HG03045 (cell line): ENCODE data around the gene CCDC148.
"Not testable (repeated sequence)": the region's sequence is repeated elsewhere in the genome, so short reads cannot be mapped to it uniquely, and the experiment has no call there.

ENCODE experiments used
- ATAC-seq: cut with Tn5 transposase; IDR thresholded peaks from one replicate; pipeline ENCODE4 v1.9.1; 2021; ENCODE audit warnings: mild to moderate bottlenecking, moderate library complexity; ENCODE audit not compliant: unreplicated experiment

Gene CCDC148

GRCh38 chr2:158223066-158223465 lies 233.5 kb downstream of the CCDC148 start:
- ATAC-seq, result not testable (repeated sequence)

- no peak for ATAC-seq
Observed at GRCh38 chr2:158221063-158222020, 235.2 kb downstream of the CCDC148 start.

- ATAC-seq, result no peak
Observed at GRCh38 chr2:158217593-158217992, 239.0 kb downstream of the CCDC148 start.

- ATAC-seq, result no peak
Observed at GRCh38 chr2:158214431-158214830, 242.1 kb downstream of the CCDC148 start.

GRCh38 chr2:158213773-158214172 lies 242.8 kb downstream of the CCDC148 start:
- ATAC-seq, result no peak

GRCh38 chr2:158212301-158212700 lies 244.3 kb downstream of the CCDC148 start:
- no peak for ATAC-seq

GRCh38 chr2:158211502-158211901 lies 245.1 kb downstream of the CCDC148 start:
- no peak for ATAC-seq

- no peak for ATAC-seq
Observed at GRCh38 chr2:158207354-158207753, 249.2 kb downstream of the CCDC148 start.

- ATAC-seq, result no peak
Observed at GRCh38 chr2:158205215-158205614, 251.3 kb downstream of the CCDC148 start.

GRCh38 chr2:158204741-158205165 lies 251.8 kb downstream of the CCDC148 start:
- ATAC-seq, result no peak

GRCh38 chr2:158202161-158202815 lies 254.3 kb downstream of the CCDC148 start:
- ATAC-seq, result no peak

GRCh38 chr2:158199928-158200650 lies 256.5 kb downstream of the CCDC148 start:
- ATAC-seq, result no peak

GRCh38 chr2:158197940-158198339 lies 258.6 kb downstream of the CCDC148 start:
- ATAC-seq, result no peak

- no peak for ATAC-seq
Observed at GRCh38 chr2:158194229-158194628, 262.3 kb downstream of the CCDC148 start.

- ATAC-seq, result no peak
Observed at GRCh38 chr2:158192515-158193443, 263.8 kb downstream of the CCDC148 start.

- ATAC-seq, result peak; percentile 84
Observed at GRCh38 chr2:158191076-158191895, 265.3 kb downstream of the CCDC148 start.

- ATAC-seq, result no peak
Observed at GRCh38 chr2:158189526-158189925, 267.0 kb downstream of the CCDC148 start.

GRCh38 chr2:158187908-158188307 lies 268.6 kb downstream of the CCDC148 start:
- no peak for ATAC-seq

- ATAC-seq, result no peak
Observed at GRCh38 chr2:158184556-158185343, 271.8 kb downstream of the CCDC148 start.
